HTERT RPE-1 (cell line): Measurements from ENCODE around the gene SMAD4.
"Not testable (repeated sequence)": the region's sequence is repeated elsewhere in the genome, so short reads cannot be mapped to it uniquely, and the experiment has no call there.

Source experiments
- in situ Hi-C: fragments of 300-500 bp; cut with MboI; formaldehyde crosslinking; loops from 4 replicates; pipeline ENCODE4 v1.14.3; 2020; ENCODE audit warnings: low sequenced_read_pairs

SMAD4 gene

GRCh38 chr18:51110073-51110797 lies 80.2 kb downstream of the SMAD4 start:
- in situ Hi-C loops: no loop called here

- in situ Hi-C loops: not testable (repeated sequence)
Observed at GRCh38 chr18:51111633-51112355, 81.8 kb downstream of the SMAD4 start.

GRCh38 chr18:51116996-51117395 lies 87.0 kb downstream of the SMAD4 start:
- in situ Hi-C loops: not testable (repeated sequence)

- in situ Hi-C loops: not testable (repeated sequence)
Observed at GRCh38 chr18:51119561-51119960, 89.5 kb downstream of the SMAD4 start.

- in situ Hi-C loops: not testable (repeated sequence)
Observed at GRCh38 chr18:51119976-51120375, 90.0 kb downstream of the SMAD4 start.

GRCh38 chr18:51120809-51121596 lies 91.0 kb downstream of the SMAD4 start:
- in situ Hi-C loops: no loop called here

GRCh38 chr18:51121597-51121857 lies 91.5 kb downstream of the SMAD4 start:
- in situ Hi-C loops: no loop called here

- in situ Hi-C loops: no loop called here
Observed at GRCh38 chr18:51122266-51123045, 92.4 kb downstream of the SMAD4 start.

- in situ Hi-C loops: no loop called here
Observed at GRCh38 chr18:51123046-51123395, 93.0 kb downstream of the SMAD4 start.

GRCh38 chr18:51123481-51123880 lies 93.5 kb downstream of the SMAD4 start:
- in situ Hi-C loops: no loop called here

- in situ Hi-C loops: no loop called here
Observed at GRCh38 chr18:51123936-51124486, 94.0 kb downstream of the SMAD4 start.

- in situ Hi-C loops: no loop called here
Observed at GRCh38 chr18:51125976-51126375, 96.0 kb downstream of the SMAD4 start.

- in situ Hi-C loops: no loop called here
Observed at GRCh38 chr18:51127664-51128063, 97.7 kb downstream of the SMAD4 start.

- in situ Hi-C loops: no loop called here
Observed at GRCh38 chr18:51128533-51128932, 98.5 kb downstream of the SMAD4 start.

- in situ Hi-C loops: no loop called here
Observed at GRCh38 chr18:51132256-51132935, 102.4 kb downstream of the SMAD4 start.

- in situ Hi-C loops: no loop called here
Observed at GRCh38 chr18:51133580-51134160, 103.7 kb downstream of the SMAD4 start.
